Measurements from ENCODE around the gene RNF207. TPM values are rescaled to one million over a fixed set of nuclear protein-coding genes. Genes with fewer than 3 reads are reported as not detected.

The RNF207 gene
- total RNA-seq, 1 donor from 2014 or later, result 5.6 TPM

Other genes starting within 250 kb of the RNF207 start
- gene NPHP4, start 213.7 kb upstream of the RNF207 start, total RNA-seq (ENCODE audit: unreplicated experiment), result 28.4 TPM
- 20.4 TPM for gene KCNAB2, start 160.2 kb upstream of the RNF207 start, total RNA-seq (ENCODE audit: unreplicated experiment)
- 0.96 TPM for gene CHD5, start 25.8 kb upstream of the RNF207 start, total RNA-seq (ENCODE audit: unreplicated experiment)
- gene RPL22, start 6.5 kb upstream of the RNF207 start, total RNA-seq (ENCODE audit: unreplicated experiment), result 275 TPM
- 55.5 TPM for gene ICMT, start 29.8 kb downstream of the RNF207 start, total RNA-seq (ENCODE audit: unreplicated experiment)
- gene HES3, start 38.1 kb downstream of the RNF207 start, total RNA-seq (ENCODE audit: unreplicated experiment), result 0.66 TPM
- 174 TPM for gene GPR153, start 55.0 kb downstream of the RNF207 start, total RNA-seq (ENCODE audit: unreplicated experiment)
- gene ACOT7, start 187.6 kb downstream of the RNF207 start, total RNA-seq (ENCODE audit: unreplicated experiment), result 175 TPM
- 54.6 TPM for gene HES2, start 213.8 kb downstream of the RNF207 start, total RNA-seq (ENCODE audit: unreplicated experiment)
- 25.7 TPM for gene ESPN, start 218.7 kb downstream of the RNF207 start, total RNA-seq (ENCODE audit: unreplicated experiment)

All from glutamatergic neuron (in vitro differentiated cells).